Thoracic aorta (tissue), 2 donors: ENCODE results near the gene ELF4. TPM values are rescaled to one million over a fixed set of nuclear protein-coding genes. Genes with fewer than 3 reads are reported as not detected.

ENCODE experiments used
- ATAC-seq: fragments of 150-250 bp; one replicate; pipeline ENCODE4 v1.8.0; 2017; ENCODE audit warnings: low read depth; ENCODE audit not compliant: insufficient number of reproducible peaks, low FRiP score
- DNase-seq: peaks from one replicate; pipeline ENCODE4 v3.0.0-alpha.2; 2020; ENCODE audit warnings: low spot score
- H3K27ac ChIP-seq, 2 donors: fragments of 200-600 bp; sonication (generic); 1 replicate in 1 of 2; 2 replicates in 1 of 2; pipeline ENCODE4 v1.5.1; 2016; ENCODE audit warnings: mild to moderate bottlenecking in 2 of 2, moderate library complexity in 2 of 2
- H3K27me3 ChIP-seq: fragments of 200-600 bp; sonication (generic); replicated peaks from 2 replicates; pipeline ENCODE4 v1.6.0; 2016; ENCODE audit warnings: mild to moderate bottlenecking; ENCODE audit not compliant: insufficient read depth
- H3K36me3 ChIP-seq: fragments of 200-600 bp; sonication (generic); one replicate; pipeline ENCODE4 v1.5.1; 2016
- H3K4me1 ChIP-seq, 2 donors: fragments of 200-600 bp; sonication (generic); 1 replicate in 1 of 2; 2 replicates in 1 of 2; pipeline versions ENCODE4 v1.5.1 to v1.6.0; 2016; ENCODE audit warnings: low read depth in 2 of 2, mild to moderate bottlenecking in 1 of 2; ENCODE audit not compliant: control insufficient read depth in 1 of 2
- H3K4me3 ChIP-seq: fragments of 200-600 bp; sonication (generic); 2 replicates; pipeline ENCODE4 v1.5.1; 2016; ENCODE audit warnings: mild to moderate bottlenecking
- H3K9me3 ChIP-seq: fragments of 200-600 bp; sonication (generic); 2 replicates; pipeline ENCODE4 v1.5.1; 2016
- CTCF ChIP-seq: fragments of 200-600 bp; sonication (generic); IDR thresholded peaks from one replicate; pipeline ENCODE4 v1.5.1; 2019; ENCODE audit warnings: antibody characterized with exemption
- total RNA-seq, 2 donors: library from RNA; depleted of rRNA; stranded (reverse); fragments of >200 nt; gene quantifications; one replicate each; pipeline versions ENCODE4 v1.1.0 to v1.2.3, GENCODE V29; 2016

ELF4 gene
- total RNA-seq, 2 donors from 2014 or later = 11.1 to 16.9 TPM

- Histone ChIP-seq H3K4me3 (no peak overlapping the region), H3K9me3 (no peaks in the 10 kb centered on the region), H3K4me1 (peaks cover 0 to 19% of the 10 kb centered on the region in 2 donors), H3K27me3 (no peaks in the 10 kb centered on the region), H3K27ac (peak overlapping the region in 1 of 2 donors; percentile 44), H3K36me3 (peaks cover 26% of the 10 kb centered on the region)
- DNase-seq (no peak), ATAC-seq (no peak)
- TF ChIP-seq CTCF = no peak
These were observed 55.2 kb downstream of the ELF4 start for GRCh38 chrX:130055103-130055502.

- DNase-seq (no peak), ATAC-seq (no peak)
- TF ChIP-seq CTCF = no peak
- Histone ChIP-seq H3K36me3 (peaks cover 32% of the 10 kb centered on the region), H3K27ac (no peak overlapping the region), H3K9me3 (no peaks in the 10 kb centered on the region), H3K27me3 (no peaks in the 10 kb centered on the region), H3K4me1 (peaks cover 0 to 19% of the 10 kb centered on the region in 2 donors), H3K4me3 (no peak overlapping the region)
These were observed 57.1 kb downstream of the ELF4 start for GRCh38 chrX:130053236-130053635.

GRCh38 chrX:130051176-130051845 lies 59.0 kb downstream of the ELF4 start:
- Histone ChIP-seq H3K9me3 (no peaks in the 10 kb centered on the region), H3K4me3 (no peak overlapping the region), H3K27me3 (no peaks in the 10 kb centered on the region), H3K36me3 (peaks cover 35% of the 10 kb centered on the region), H3K27ac (no peak overlapping the region), H3K4me1 (peaks cover 0 to 19% of the 10 kb centered on the region in 2 donors)
- ATAC-seq = no peak
- TF ChIP-seq CTCF = no peak
- DNase-seq = no peak

GRCh38 chrX:130049821-130050220 lies 60.5 kb downstream of the ELF4 start:
- Histone ChIP-seq H3K4me3 (no peak overlapping the region), H3K4me1 (peaks cover 0 to 12% of the 10 kb centered on the region in 2 donors), H3K27ac (no peak overlapping the region), H3K9me3 (no peaks in the 10 kb centered on the region), H3K27me3 (no peaks in the 10 kb centered on the region), H3K36me3 (peaks cover 35% of the 10 kb centered on the region)
- TF ChIP-seq CTCF = no peak
- ATAC-seq = no peak
- no peak for DNase-seq

- TF ChIP-seq CTCF = no peak
- ATAC-seq = no peak
- no peak for DNase-seq
- Histone ChIP-seq H3K36me3 (peaks cover 35% of the 10 kb centered on the region), H3K4me1 (peaks cover 0 to under 1% of the 10 kb centered on the region in 2 donors), H3K27me3 (no peaks in the 10 kb centered on the region), H3K27ac (no peak overlapping the region), H3K4me3 (no peak overlapping the region), H3K9me3 (no peaks in the 10 kb centered on the region)
These were observed 61.5 kb downstream of the ELF4 start for GRCh38 chrX:130048686-130049222.
